Chondrocyte (in vitro differentiated cells): ENCODE measurements around the gene MICALL2. TPM values are rescaled to one million over a fixed set of nuclear protein-coding genes. Genes with fewer than 3 reads are reported as not detected.

Experiments
- DNase-seq: peaks from one replicate; pipeline ENCODE4 v3.0.0; 2021; ENCODE audit warnings: mixed read lengths, low spot score
- H3K27ac Mint-ChIP-seq: one replicate; pipeline ENCODE4 v1.8.0; 2021; ENCODE audit warnings: mild to moderate bottlenecking, moderate library complexity, mixed read lengths; ENCODE audit not compliant: unreplicated experiment
- H3K27me3 Mint-ChIP-seq: 2 replicates; pipeline ENCODE4 v1.8.0; 2021; ENCODE audit warnings: low read depth, mixed read lengths
- H3K36me3 Mint-ChIP-seq: 2 replicates; pipeline ENCODE4 v1.8.0; 2021; ENCODE audit warnings: low read depth, mixed read lengths
- H3K4me1 Mint-ChIP-seq: 2 replicates; pipeline ENCODE4 v1.8.0; 2021; ENCODE audit warnings: low read depth, mild to moderate bottlenecking, mixed read lengths
- H3K4me3 Mint-ChIP-seq: one replicate; pipeline ENCODE4 v1.8.0; 2021; ENCODE audit warnings: mild to moderate bottlenecking, moderate library complexity, mixed read lengths; ENCODE audit not compliant: unreplicated experiment
- H3K9me3 Mint-ChIP-seq: 2 replicates; pipeline ENCODE4 v1.8.0; 2021; ENCODE audit warnings: low read depth, mixed read lengths
- total RNA-seq: library from RNA; stranded (reverse); gene quantifications from 3 replicates; pipeline ENCODE4 v1.2.1, GENCODE V29; 2021
- TF ChIP-seq, protein P1 (sequence below): fragments of 200-600 bp; sonication (generic); IDR thresholded peaks from 2 replicates; pipeline ENCODE4 v1.5.0; 2021; ENCODE audit warnings: antibody characterized with exemption, mild to moderate bottlenecking, moderate library complexity

Gene MICALL2
- total RNA-seq, 1 donor from 2014 or later, result 44.5 TPM

DNA sequence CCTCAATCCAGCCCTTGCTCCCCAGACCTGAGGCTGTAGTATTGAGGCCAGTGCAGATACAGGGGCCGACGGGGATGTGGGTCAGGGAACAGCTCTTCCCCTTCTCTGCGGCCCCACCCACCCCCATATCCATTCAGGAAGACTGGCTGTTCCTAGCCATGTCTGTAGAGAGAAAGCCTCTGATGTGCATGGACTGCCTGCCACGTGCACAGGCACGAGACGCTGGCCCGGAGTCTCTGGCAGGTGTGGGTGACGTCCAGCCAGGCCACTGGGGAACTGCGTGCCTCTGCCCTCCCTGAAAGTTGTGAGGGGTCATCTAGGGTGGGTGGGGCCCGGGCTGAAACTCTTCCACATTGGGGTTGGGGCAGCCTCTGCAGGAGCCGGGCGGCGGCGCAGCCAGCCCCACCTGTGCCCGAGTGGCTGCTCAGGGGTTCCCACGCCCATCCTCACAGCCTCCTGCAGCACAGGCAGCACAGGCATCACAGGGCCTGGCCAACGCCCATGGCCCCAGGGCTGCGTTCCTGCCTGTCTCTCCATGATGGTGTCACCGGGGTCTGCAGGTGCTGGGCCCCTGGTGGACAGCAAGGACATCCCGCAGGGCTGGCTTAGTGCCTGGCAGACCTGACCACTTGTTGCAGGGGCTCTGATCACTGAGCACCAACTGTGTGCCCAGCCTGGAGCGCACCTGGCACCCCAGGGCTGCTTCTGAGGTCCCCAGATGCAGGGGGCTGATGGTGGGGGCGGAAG lies 27.5 kb downstream of the MICALL2 start:
- no peak overlapping the region for H3K4me3 Mint-ChIP-seq

DNA sequence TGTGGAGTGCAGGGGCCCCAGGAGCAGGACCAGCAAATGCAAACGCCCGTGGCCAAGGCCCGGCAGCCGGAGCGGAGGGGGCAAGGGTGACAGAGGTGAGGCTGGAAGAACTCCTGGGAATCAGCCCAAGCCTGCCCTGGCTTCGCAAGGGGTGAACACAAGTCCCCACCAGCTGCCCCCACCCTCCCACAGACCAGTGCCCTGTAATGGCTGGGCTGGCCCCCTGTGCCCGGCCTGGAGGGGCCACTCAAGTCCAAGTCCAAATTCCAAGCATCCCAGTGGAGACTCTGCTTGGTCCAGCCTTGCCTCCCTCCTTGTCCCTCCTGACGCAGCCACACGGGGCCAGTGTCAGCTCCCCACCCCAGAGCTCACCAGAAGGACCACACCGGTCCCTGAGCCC lies 28.0 kb downstream of the MICALL2 start:
- peaks cover 1% of the 10 kb centered on the region for H3K27me3 Mint-ChIP-seq
- peaks cover 5% of the 10 kb centered on the region for H3K36me3 Mint-ChIP-seq
- no peak overlapping the region for H3K4me3 Mint-ChIP-seq
- peaks cover 6% of the 10 kb centered on the region for H3K4me1 Mint-ChIP-seq
- DNase-seq, result no peak
- peak overlapping the region; percentile 12 for H3K27ac Mint-ChIP-seq
- H3K9me3 Mint-ChIP-seq, result no peaks in the 10 kb centered on the region
- TF ChIP-seq, protein P1, sequence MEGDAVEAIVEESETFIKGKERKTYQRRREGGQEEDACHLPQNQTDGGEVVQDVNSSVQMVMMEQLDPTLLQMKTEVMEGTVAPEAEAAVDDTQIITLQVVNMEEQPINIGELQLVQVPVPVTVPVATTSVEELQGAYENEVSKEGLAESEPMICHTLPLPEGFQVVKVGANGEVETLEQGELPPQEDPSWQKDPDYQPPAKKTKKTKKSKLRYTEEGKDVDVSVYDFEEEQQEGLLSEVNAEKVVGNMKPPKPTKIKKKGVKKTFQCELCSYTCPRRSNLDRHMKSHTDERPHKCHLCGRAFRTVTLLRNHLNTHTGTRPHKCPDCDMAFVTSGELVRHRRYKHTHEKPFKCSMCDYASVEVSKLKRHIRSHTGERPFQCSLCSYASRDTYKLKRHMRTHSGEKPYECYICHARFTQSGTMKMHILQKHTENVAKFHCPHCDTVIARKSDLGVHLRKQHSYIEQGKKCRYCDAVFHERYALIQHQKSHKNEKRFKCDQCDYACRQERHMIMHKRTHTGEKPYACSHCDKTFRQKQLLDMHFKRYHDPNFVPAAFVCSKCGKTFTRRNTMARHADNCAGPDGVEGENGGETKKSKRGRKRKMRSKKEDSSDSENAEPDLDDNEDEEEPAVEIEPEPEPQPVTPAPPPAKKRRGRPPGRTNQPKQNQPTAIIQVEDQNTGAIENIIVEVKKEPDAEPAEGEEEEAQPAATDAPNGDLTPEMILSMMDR, result no peak

More for the DNA sequence above, 27.5 kb downstream of the MICALL2 start:
- peaks cover 1% of the 10 kb centered on the region for H3K27me3 Mint-ChIP-seq
- H3K4me1 Mint-ChIP-seq, result peaks cover 6% of the 10 kb centered on the region
- TF ChIP-seq, protein P1, result no peak
- no peak for DNase-seq
- no peaks in the 10 kb centered on the region for H3K9me3 Mint-ChIP-seq
- peaks cover 6% of the 10 kb centered on the region for H3K36me3 Mint-ChIP-seq
- no peak overlapping the region for H3K27ac Mint-ChIP-seq

DNA sequence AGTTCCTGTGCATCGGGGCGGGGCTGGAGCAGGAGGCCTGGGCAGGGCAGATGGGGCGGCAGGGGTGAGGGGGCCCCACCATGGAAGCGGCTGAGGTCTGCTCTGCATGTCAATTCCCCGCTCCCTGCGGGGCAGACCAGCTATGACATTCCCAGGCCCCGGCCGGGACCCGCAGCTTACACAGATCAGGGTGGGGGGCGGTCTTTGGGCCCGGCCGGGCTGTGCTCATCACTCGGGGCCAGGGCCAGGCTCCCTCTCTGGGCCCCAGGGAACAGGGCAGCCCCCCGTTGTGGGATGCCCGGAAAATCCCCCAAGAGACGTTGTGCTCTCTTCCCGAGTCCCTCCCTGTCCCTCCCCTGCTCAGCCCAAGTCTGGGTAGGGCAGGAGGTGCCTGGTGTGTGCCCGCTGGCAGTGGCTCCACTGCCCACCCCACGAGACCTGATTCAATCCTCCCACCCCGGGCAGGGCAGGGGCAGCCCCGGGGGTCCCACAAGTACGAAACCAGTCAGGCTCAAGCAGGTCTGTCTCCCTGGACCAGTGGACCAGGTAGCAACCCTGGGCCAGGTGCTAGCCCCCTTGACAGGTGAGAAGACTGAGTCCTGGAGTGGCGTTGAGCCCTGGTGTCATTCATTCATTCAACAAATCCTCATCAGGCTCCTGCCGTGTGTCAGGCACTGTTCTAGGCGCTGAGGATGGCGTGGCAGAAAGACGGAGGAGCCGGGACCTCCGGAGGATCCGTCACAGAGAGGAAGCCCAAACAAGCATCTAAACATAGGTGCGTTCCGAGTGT lies 29.0 kb downstream of the MICALL2 start:
- TF ChIP-seq, protein P1, result no peak
- Mint-ChIP-seq H3K27me3 (peaks cover 1% of the 10 kb centered on the region), H3K36me3 (peaks cover 1% of the 10 kb centered on the region), H3K4me1 (peaks cover 6% of the 10 kb centered on the region), H3K4me3 (no peak overlapping the region), H3K27ac (no peak overlapping the region), H3K9me3 (no peaks in the 10 kb centered on the region)
- no peak for DNase-seq

DNA sequence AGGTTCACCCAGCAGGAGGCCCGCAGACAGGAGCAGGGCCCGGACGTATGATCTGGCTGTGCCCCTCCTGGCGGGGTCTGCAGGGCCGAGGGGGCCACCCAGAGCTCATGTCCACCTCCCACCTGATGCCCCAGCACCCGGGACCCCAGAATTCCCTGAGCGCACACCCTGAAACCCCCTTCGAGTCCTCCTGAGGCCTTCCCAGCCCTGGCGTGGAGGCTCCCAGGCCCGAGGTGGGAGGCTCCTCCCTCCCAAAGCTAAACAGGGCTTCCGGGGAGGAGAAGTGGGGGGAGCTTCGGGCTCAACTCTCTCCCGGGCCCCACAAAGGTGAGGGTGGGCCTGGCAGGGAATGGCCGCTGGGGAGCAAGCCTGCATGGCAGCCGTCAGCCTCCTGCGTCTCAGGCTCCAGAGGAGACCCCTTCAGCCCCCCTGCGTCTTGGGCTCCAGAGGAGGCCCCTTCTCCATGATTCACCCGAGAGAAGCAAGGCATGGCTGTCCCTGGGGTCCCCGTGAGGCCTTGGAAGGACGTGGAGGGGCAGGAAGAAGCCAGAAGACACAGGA lies 30.2 kb downstream of the MICALL2 start:
- Mint-ChIP-seq H3K9me3 (no peaks in the 10 kb centered on the region), H3K4me1 (peaks cover 6% of the 10 kb centered on the region), H3K4me3 (no peak overlapping the region), H3K27ac (no peak overlapping the region), H3K27me3 (peaks cover 3% of the 10 kb centered on the region), H3K36me3 (peaks cover 1% of the 10 kb centered on the region)
- TF ChIP-seq, protein P1, result no peak
- no peak for DNase-seq

DNA sequence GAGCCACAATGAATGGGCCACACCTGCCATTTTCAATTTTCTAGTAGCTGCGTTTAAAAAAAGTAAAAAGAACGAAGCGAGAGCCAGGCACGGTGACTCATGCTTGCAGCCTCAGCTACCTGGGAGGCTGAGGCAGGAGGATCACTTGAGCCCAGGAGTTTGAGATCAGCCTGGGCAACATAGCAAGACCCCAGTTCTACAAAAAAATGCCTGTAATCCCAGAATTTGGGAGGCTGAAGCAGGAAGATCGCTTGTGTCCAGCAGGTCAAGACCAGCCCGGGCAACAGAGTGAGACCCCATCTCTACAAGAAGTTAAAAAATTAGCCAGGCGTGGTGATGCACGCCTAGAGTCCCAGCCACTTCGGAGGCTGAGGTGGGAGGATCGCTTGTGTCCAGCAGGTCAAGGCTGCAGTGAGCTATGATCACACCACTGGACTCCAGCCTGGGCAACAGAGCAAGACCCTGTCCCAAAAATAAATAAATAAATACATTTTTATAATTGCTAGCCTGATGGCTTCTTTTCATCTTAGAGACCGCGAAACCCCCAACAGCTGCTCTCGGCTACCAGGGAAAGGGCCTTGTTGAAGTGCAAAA lies 32.1 kb downstream of the MICALL2 start:
- no peak overlapping the region for H3K27ac Mint-ChIP-seq
- peaks cover 13% of the 10 kb centered on the region for H3K27me3 Mint-ChIP-seq
- H3K9me3 Mint-ChIP-seq, result no peaks in the 10 kb centered on the region
- TF ChIP-seq, protein P1, result no peak
- no peak overlapping the region for H3K4me3 Mint-ChIP-seq
- no peak for DNase-seq
- H3K36me3 Mint-ChIP-seq, result no peaks in the 10 kb centered on the region
- peaks cover 3% of the 10 kb centered on the region for H3K4me1 Mint-ChIP-seq
